ENCODE measurements around the gene SSBP3.

The SSBP3 gene

DNA sequence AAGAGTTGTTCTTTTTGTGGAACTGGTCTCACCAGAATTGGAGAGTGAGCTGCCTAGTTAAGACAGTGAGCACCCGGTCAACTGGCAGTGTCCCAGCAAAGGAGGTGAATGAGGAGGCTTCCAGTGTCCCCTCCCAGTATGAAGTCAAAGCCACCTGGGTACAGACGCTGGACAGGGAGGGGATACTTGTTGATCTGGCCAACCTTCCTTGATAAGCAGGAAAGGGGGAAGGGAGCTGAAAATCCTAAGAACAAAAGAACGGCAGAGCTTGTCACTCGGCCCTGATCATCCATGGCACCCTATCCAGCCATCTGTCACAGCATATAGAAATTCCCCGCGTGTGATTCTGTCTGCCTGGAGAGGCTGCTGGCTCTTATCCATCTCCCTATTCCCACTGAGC lies 91.5 kb downstream of the SSBP3 start:
- ATAC-seq (no peak), DNase-seq (ENCODE audit: low spot score in 2 of 2) (no peak)
- Mint-ChIP-seq H3K9me3 (no peaks in the 10 kb centered on the region), H3K27ac (peak overlapping the region; percentile 88), H3K36me3 (peaks cover under 1% of the 10 kb centered on the region), H3K4me1 (peaks cover 79% of the 10 kb centered on the region), H3K4me3 (no peak overlapping the region)

DNA sequence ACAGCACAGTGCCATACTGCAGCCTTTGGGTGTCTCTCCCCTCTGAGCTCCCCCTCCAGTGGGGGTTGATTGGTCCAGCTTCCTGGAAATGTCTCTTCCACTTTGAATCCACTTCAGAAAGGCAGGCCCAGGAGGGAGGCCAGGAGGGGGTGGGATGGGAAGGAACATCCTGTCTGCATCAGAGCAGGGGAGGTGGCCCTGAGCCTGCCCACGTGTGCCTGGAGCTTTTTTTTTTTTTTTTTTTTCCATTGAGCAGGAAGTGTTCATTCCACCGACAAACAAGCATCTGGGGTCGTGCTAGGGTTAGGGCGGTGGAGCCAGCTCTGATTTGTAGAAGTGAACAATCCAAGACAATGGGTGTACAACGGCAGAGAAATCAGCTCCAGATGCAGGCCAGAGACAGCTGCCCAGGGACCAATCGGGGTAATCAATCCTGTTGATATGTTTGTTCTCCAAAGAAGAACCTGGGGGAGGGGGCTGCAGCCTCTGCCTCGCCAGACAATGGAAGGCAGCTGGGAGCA lies 93.3 kb downstream of the SSBP3 start:
- H3K4me3 Mint-ChIP-seq: no peak overlapping the region
- ATAC-seq (peak; percentile 48), DNase-seq (ENCODE audit: low spot score in 2 of 2) (no peak)
- H3K27ac Mint-ChIP-seq: peak overlapping the region; percentile 88
- no peaks in the 10 kb centered on the region for H3K9me3 Mint-ChIP-seq
- no peaks in the 10 kb centered on the region for H3K36me3 Mint-ChIP-seq
- H3K4me1 Mint-ChIP-seq: peaks cover 63% of the 10 kb centered on the region

DNA sequence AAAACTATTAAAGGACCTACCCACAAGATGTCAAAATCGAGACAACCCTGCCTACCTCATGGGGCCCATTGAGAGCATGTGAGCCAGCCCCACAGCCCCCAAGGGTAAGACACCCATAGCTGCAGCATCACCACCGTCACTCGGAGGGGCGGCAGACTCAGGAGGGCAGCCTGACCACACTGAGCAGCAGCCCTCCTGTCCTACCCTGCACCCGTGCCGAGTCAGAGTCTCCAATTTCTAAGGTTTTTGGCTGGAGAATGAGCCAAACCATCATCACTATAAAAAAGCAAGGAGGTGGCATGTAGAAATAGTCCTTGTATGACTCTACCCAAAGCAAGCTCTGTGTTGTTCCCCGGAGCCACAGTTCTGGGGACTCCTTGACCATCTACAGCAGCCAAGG lies 94.7 kb downstream of the SSBP3 start:
- Mint-ChIP-seq H3K9me3 (no peaks in the 10 kb centered on the region), H3K27ac (peak overlapping the region; percentile 88), H3K4me1 (peaks cover 70% of the 10 kb centered on the region), H3K36me3 (no peaks in the 10 kb centered on the region), H3K4me3 (no peak overlapping the region)
- ATAC-seq (no peak), DNase-seq (ENCODE audit: low spot score in 2 of 2) (no peak)

DNA sequence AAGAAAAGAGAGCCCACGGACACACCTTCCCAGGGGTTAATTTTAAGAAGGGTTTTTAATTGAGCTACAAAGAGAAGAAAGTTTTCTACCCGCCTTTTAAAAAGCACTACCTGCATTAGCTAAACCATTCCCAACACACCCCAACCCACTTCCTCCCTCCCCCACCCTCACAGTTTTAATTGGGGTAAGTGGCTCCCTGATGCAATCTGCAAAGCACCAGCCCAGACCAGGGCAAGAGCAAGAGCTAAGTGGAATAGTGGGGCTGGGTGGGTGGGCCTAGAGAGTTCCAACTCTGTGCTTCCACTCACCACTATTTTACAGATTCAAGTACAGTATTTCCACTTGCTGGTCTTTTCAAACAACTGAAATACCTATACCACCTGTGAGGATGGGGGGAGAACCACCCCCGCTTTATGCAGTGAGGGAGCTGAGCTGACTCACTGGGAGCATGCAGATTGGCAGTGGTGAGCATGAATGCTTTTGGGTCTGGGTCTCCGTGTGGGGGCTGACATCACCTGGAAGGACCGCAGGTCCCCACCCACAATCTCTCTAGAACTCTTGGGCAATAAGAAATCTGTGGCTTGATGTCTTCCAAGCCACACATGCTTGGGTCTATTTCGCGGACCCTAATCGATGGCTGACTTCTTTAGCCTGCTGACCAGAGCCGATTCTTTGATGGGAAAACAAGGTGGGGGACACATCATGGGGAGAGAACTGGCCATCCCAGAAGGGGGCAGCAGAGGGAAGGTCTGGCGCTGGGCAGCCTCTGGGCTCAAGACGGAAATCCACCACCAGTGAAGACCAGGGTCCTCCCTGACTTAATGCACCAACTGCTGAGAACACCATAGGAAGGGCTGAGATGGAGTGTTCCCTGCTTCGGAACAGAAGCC lies 95.5 kb downstream of the SSBP3 start:
- H3K36me3 Mint-ChIP-seq: no peaks in the 10 kb centered on the region
- DNase-seq (ENCODE audit: low spot score in 2 of 2): no peak
- no peak overlapping the region for H3K4me3 Mint-ChIP-seq
- no peaks in the 10 kb centered on the region for H3K9me3 Mint-ChIP-seq
- ATAC-seq: peak; percentile 29
- H3K27ac Mint-ChIP-seq: peak overlapping the region; percentile 88
- peaks cover 76% of the 10 kb centered on the region for H3K4me1 Mint-ChIP-seq

DNA sequence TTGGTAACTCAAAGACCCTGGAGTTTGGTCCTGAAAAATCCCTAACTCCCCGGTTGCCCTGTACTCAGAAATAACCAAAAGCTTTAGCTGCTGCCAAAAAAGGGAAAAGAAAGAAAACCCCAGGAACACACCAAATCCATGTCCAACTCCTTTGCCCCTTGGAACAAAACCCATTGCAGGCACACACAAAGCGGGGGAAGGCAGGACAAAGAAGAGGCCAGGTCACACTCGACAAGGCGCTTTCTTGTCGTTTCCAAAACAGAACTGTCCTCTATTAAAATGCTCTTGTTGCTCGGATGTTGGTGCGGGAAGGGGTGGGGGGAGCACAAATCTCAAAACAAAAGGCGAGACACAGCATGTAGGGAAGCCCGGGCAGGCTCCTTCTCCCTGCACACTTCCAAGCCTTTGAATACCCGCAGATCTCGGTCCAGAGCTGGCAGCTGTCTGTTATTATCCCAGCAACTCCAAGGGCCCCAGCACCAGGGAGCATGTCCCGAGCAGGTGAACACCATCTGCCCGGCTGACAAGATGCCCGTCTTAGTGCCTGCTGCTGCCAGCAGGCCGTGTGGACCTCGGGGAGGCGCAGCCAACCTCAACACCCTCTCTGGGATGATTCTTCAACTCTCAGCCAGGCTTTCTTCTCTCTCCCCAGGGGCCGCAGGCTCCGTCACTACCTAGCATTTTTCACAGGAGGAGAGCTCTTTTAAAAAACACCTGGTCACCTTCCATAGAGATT lies 96.4 kb downstream of the SSBP3 start:
- Mint-ChIP-seq H3K4me3 (no peak overlapping the region), H3K27ac (peak overlapping the region; percentile 88), H3K36me3 (no peaks in the 10 kb centered on the region), H3K9me3 (no peaks in the 10 kb centered on the region), H3K4me1 (peaks cover 75% of the 10 kb centered on the region)
- DNase-seq (ENCODE audit: low spot score in 2 of 2): no peak
- no peak for ATAC-seq

DNA sequence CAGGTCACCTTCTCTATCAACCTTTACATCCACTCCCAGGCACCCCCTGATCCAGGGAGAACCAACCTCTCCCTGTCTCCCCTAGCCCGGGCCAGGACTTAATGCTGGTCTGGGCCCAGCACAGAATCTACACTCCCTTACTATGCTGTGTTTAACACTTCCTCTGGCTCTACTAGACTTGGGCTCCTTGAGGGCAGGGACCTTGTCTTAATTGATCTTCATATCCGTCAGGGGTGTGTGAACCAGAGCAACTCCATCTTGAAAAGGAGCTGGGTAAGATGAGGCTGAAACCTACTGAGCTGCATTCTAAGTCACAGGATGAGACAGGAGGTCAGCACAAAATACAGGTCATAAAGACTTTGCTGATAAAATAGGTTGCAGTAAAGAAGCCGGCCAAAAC lies 98.9 kb downstream of the SSBP3 start:
- Mint-ChIP-seq H3K27ac (peak overlapping the region; percentile 20), H3K4me1 (peaks cover 77% of the 10 kb centered on the region), H3K36me3 (no peaks in the 10 kb centered on the region), H3K9me3 (no peaks in the 10 kb centered on the region), H3K4me3 (no peak overlapping the region)
- ATAC-seq (no peak), DNase-seq (ENCODE audit: low spot score in 2 of 2) (no peak)

DNA sequence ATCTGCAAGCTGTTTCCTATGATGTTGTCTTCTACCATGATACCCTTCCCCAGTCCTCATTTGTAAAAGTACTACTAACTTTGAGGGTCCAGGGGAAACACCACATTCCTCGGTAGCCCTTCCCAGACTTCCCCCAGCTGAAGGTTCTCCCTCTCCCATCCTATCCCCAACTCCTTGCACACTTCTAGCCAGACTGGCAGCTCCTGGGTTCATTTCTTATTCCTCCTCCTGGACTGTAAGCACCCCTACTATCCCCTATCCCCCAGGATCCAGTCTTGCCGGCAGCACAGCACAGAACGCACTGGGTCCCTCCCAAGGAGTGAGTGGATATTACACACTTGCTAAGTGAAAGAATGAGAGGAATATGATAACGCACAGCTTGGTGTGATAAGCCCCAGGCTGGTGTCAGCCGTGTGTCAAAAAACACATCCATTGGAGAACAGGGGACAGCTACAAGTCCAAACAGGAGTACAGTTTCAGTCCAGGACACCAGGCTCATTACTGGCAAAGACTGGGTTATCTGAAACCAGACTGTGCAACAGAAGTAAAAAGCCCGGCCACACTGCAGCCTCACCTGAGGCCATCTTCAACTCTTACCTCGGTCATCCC lies 100.2 kb downstream of the SSBP3 start:
- no peak for ATAC-seq
- Mint-ChIP-seq H3K4me1 (peaks cover 78% of the 10 kb centered on the region), H3K36me3 (no peaks in the 10 kb centered on the region), H3K27ac (peak overlapping the region; percentile 20), H3K9me3 (no peaks in the 10 kb centered on the region), H3K4me3 (no peak overlapping the region)
- no peak for DNase-seq (ENCODE audit: low spot score in 2 of 2)

DNA sequence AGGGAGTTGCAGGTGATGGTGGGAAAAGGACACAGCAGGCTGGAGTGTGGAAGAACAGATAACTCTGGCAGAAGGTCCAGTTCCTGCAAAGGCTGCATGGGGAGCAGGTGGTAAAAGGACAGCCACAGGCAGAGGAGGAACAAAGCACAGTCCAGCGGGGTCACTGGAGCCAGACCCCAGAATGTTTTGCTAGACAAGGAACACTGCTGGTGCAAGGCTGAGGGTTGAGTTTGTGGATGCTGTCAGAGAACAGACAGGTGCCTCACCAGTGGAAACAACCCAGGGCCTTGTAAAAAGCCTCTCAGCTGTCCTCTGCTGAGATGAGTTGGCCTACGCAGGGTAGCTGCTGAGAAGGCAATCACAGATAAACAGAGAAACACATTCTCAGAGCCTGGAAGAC lies 101.7 kb downstream of the SSBP3 start:
- Mint-ChIP-seq H3K4me3 (no peak overlapping the region), H3K9me3 (no peaks in the 10 kb centered on the region), H3K36me3 (no peaks in the 10 kb centered on the region), H3K4me1 (peaks cover 80% of the 10 kb centered on the region), H3K27ac (no peak overlapping the region)
- DNase-seq (ENCODE audit: low spot score in 2 of 2): no peak
- no peak for ATAC-seq

DNA sequence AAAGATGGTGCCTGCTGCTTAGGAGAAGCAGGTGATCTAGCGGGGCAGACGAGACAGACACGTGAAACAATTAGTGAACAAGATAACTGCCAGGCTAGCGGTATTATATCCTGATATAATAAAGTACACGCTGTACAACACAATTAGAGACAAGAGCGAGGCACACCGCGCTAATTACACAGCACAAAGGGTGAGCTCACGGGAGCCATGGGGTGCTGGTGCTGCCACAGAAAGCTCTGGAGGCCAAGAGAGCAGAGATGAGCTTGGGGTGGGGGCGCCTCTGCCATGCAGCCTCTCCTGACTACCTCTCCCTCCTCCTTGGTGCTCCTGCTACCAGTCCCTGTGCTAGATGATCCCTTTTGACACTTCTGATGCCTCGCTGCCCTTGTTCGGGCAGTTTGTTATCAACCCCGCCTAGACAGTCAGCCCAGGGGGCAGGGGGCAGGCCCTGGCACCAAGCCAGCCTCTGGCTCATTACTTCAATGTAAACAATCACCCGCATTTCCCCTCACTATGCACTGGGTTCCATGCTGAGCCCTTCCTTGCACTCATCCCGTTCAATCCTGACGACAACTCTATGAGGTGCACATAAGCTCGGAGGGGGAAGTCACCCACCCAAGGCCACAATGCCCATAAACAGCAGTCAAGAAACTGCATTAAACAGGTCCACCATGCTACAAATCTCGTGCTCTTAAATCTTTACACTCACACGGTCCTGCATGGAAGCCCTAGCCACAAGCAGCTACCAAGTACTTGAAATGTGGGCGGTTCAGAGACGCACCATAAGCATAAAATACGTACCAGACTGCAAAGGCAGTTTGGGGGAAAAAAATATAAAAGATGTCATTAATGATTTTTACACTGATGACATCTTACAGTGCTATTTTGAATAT lies 103.0 kb downstream of the SSBP3 start:
- ATAC-seq (no peak), DNase-seq (ENCODE audit: low spot score in 2 of 2) (no peak)
- Mint-ChIP-seq H3K36me3 (no peaks in the 10 kb centered on the region), H3K4me3 (peak overlapping the region; percentile 11), H3K4me1 (peaks cover 94% of the 10 kb centered on the region), H3K27ac (peak overlapping the region; percentile 54), H3K9me3 (no peaks in the 10 kb centered on the region)

DNA sequence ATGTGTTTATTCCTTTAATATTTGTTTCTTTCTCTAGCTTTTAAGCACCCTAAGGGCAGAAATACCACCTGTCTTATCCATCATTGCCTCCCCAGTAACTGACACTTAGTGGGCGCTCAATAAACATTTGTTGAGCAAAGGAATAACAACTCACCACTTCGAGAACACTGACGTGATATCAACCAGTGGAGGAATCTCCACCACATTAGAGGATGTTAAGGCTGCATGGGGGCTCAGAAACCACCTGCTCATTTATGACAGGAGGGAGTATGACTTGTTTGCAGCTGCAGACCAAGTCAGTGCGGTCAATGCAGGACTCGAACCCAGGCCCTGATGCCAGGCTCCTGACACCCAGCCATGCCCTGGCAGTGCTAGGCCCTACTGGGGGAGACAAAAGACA lies 103.6 kb downstream of the SSBP3 start:
- no peak overlapping the region for H3K4me3 Mint-ChIP-seq
- DNase-seq (ENCODE audit: low spot score in 2 of 2): no peak

DNA sequence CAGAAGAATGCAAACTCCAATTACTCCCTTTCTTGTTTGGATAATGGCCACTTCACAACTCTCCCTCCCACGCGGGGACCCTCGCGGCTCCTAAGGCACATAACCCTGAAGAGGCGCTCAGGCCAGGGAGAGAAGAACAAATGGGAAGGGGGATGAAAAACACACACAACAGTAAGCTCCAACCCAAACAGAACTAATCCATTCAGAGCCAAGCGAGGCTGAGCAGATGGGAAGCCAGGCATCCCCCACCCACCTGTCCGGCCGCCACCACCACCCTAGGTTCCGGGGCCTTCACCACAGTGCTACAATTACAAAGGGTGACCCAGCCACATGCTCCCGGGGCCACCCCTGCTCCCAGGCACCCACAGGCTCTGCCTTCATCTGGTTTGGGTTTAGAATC lies 104.7 kb downstream of the SSBP3 start:
- H3K27ac Mint-ChIP-seq: peak overlapping the region; percentile 76
- no peak overlapping the region for H3K4me3 Mint-ChIP-seq

More for the DNA sequence above, 103.6 kb downstream of the SSBP3 start:
- no peak for ATAC-seq
- peaks cover 92% of the 10 kb centered on the region for H3K4me1 Mint-ChIP-seq
- H3K36me3 Mint-ChIP-seq: no peaks in the 10 kb centered on the region
- H3K9me3 Mint-ChIP-seq: no peaks in the 10 kb centered on the region
- H3K27ac Mint-ChIP-seq: peak overlapping the region; percentile 54

DNA sequence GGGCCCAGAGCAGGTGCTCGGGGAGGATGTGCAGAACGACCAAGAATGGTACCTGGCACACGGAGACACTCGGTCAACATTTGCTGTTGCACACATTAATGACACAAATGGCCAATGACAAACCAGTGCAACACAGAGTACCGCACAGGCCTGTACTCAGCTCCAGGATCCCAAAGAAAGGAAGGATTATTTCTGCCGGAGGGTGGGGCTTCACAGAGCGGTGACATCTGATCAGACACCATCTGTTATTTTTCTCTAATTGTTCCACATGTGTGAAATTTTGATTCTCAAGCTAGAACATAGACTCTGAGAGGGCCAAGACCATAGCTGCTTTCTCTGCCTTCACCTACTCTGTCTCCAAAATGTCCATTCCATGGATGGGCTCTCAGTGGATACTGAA lies 105.8 kb downstream of the SSBP3 start:
- DNase-seq (ENCODE audit: low spot score in 2 of 2) (no peak), ATAC-seq (no peak)
- H3K4me3 Mint-ChIP-seq: no peak overlapping the region
- no peaks in the 10 kb centered on the region for H3K36me3 Mint-ChIP-seq
- peaks cover 91% of the 10 kb centered on the region for H3K4me1 Mint-ChIP-seq
- no peaks in the 10 kb centered on the region for H3K9me3 Mint-ChIP-seq
- peak overlapping the region; percentile 71 for H3K27ac Mint-ChIP-seq

More for the DNA sequence above, 104.7 kb downstream of the SSBP3 start:
- DNase-seq (ENCODE audit: low spot score in 2 of 2): no peak
- ATAC-seq: peak; percentile 43
- H3K36me3 Mint-ChIP-seq: no peaks in the 10 kb centered on the region
- H3K4me1 Mint-ChIP-seq: peaks cover 89% of the 10 kb centered on the region
- no peaks in the 10 kb centered on the region for H3K9me3 Mint-ChIP-seq

DNA sequence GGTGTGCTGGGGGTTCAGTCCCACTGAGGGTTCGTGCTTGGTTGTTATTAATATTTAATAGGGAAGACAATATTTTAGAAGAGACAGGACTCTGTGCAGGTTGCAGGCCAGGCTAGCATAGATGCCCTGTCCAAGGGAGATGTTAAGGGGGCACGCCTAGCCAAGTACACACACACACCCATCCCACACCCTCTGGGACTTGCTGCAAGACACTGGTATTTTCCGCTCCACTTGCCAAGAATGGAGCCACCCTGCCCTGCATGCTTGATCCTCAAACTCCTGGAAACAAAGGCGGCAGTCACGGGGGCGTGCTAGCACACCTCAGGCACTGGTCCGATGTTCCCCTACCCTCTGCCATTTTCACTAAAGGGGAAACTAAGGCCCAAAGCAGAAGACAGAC lies 107.2 kb downstream of the SSBP3 start:
- Mint-ChIP-seq H3K4me3 (no peak overlapping the region), H3K27ac (peak overlapping the region; percentile 71)
- ATAC-seq: no peak

DNA sequence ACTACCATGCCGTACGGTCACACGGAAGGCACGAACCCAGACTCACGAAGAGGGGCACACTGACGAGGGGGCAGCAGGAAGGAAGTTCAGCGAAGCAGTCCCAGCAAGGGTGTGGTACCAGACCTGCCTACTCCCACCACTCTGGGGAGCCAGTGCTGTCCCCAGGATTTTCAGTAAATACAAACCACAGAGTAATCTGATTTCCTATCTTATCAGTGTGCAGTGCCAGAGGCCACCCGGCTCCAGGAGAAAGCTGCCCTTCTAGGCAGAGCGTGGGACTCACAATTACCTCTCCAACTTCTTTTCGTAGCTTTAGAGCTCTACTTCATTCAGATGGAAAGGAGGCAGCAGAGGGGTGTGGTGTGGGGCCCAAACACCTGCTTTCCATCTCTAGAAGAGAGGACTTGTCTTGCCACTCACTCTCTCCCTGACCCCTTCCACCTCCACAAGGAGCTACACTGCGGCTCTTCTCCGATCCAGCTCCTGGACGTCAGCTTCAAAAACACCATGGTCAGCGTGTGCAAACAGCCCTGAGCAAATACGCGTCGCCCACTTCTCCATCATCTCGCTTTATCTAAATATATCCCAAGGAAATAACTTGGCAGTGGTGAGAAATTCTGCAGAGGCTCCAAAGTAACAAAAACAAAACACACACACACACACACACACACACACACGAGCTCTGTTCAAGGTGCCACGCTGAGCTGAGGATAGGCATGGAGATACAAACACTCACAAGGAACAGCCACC lies 107.7 kb downstream of the SSBP3 start:
- Mint-ChIP-seq H3K4me3 (no peak overlapping the region), H3K27ac (peak overlapping the region; percentile 71), H3K36me3 (no peaks in the 10 kb centered on the region), H3K4me1 (peaks cover 91% of the 10 kb centered on the region), H3K9me3 (no peaks in the 10 kb centered on the region)
- no peak for ATAC-seq
- no peak for DNase-seq (ENCODE audit: low spot score in 2 of 2)

More for the DNA sequence above, 107.2 kb downstream of the SSBP3 start:
- Mint-ChIP-seq H3K4me1 (peaks cover 92% of the 10 kb centered on the region), H3K9me3 (no peaks in the 10 kb centered on the region), H3K36me3 (no peaks in the 10 kb centered on the region)
- no peak for DNase-seq (ENCODE audit: low spot score in 2 of 2)
